NCI-H2081 (cell line): ENCODE measurements around the gene OR2V1.
"Not testable (repeated sequence)": the region's sequence is repeated elsewhere in the genome, so short reads cannot be mapped to it uniquely, and the experiment has no call there.

Experiments
- DNase-seq, 2 experiments: peaks; one replicate each; lab custom pipeline; 2025; lab: John Stamatoyannopoulos, UW

The OR2V1 gene

GRCh38 chr5:181127907-181128626, 2.9 kb downstream of the OR2V1 start:
- DNase-seq, result no peak

- no peak for DNase-seq
These were observed 3.5 kb downstream of the OR2V1 start for GRCh38 chr5:181127456-181127855.

- no peak for DNase-seq
These were observed 4.1 kb downstream of the OR2V1 start for GRCh38 chr5:181126841-181127240.

- no peak for DNase-seq
These were observed 6.4 kb downstream of the OR2V1 start for GRCh38 chr5:181124526-181124925.

- DNase-seq, result no peak
These were observed 9.1 kb downstream of the OR2V1 start for GRCh38 chr5:181121675-181122561.

GRCh38 chr5:181120761-181121160, 10.2 kb downstream of the OR2V1 start:
- no peak for DNase-seq

GRCh38 chr5:181120306-181120705, 10.7 kb downstream of the OR2V1 start:
- DNase-seq, result no peak

- no peak for DNase-seq
These were observed 11.9 kb downstream of the OR2V1 start for GRCh38 chr5:181119105-181119504.

- no peak for DNase-seq
These were observed 12.6 kb downstream of the OR2V1 start for GRCh38 chr5:181118369-181118768.

- DNase-seq, result no peak
These were observed 15.9 kb downstream of the OR2V1 start for GRCh38 chr5:181114844-181115778.

- no peak for DNase-seq
These were observed 16.6 kb downstream of the OR2V1 start for GRCh38 chr5:181114284-181114843.

- not testable (repeated sequence) for DNase-seq
These were observed 17.4 kb downstream of the OR2V1 start for GRCh38 chr5:181113572-181113971.

GRCh38 chr5:181112476-181112875, 18.5 kb downstream of the OR2V1 start:
- no peak for DNase-seq

GRCh38 chr5:181111010-181111409, 20.0 kb downstream of the OR2V1 start:
- DNase-seq, result no peak

- DNase-seq, result no peak
These were observed 21.4 kb downstream of the OR2V1 start for GRCh38 chr5:181109489-181110013.

GRCh38 chr5:181108578-181109165, 22.3 kb downstream of the OR2V1 start:
- DNase-seq, result no peak

- no peak for DNase-seq
These were observed 23.3 kb downstream of the OR2V1 start for GRCh38 chr5:181107699-181108098.

GRCh38 chr5:181105391-181106025, 25.5 kb downstream of the OR2V1 start:
- DNase-seq, result no peak

GRCh38 chr5:181104606-181105390, 26.2 kb downstream of the OR2V1 start:
- not testable (repeated sequence) for DNase-seq

- DNase-seq, result not testable (repeated sequence)
These were observed 26.8 kb downstream of the OR2V1 start for GRCh38 chr5:181104259-181104568.
